ENCODE data around the gene SYT13.

DNA sequence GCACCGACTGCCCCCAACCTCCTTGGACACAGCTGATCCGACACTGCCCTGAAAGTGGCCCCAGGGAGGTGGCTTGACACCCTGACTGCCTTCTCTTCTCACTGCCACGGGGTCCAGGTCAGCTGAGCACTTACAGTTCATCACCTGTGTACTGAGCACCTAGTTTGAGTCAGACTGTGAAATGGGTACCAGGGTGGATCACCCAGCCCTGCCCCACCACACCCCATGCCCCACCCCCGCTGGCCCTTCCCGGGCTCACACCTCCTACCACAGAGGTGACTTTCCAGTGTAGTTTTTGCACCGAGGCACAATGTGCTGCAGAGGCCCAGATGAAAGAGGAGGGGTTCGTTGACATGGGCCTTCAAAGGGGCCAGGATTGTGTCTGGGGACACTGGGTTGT lies 80.2 kb downstream of the SYT13 start:
- TF ChIP-seq GATA2 (IDR thresholded peaks at IDR 0.05; ENCODE audit: low read depth, low read length) = no peak
- no peak for TF ChIP-seq GATA3 (IDR thresholded peaks at IDR 0.05; ENCODE audit: low read depth, low read length)

Measured in SH-SY5Y (cell line).